Measurements from ENCODE around the gene FNDC3B. TPM values are rescaled to one million over a fixed set of nuclear protein-coding genes. Genes with fewer than 3 reads are reported as not detected.

Gene FNDC3B
- total RNA-seq, 1 donor from 2014 or later = 153 TPM

GRCh38 chr3:172096881-172097420, 57.6 kb downstream of the FNDC3B start:
- H3K4me1 ChIP-seq = peaks cover 72% of the 10 kb centered on the region
- H3K27ac ChIP-seq = peak overlapping the region; percentile 34
- TF ChIP-seq CTCF (IDR thresholded peaks at IDR 0.05) = no peak
- ATAC-seq (peak; percentile 72 to 84), DNase-seq (no peak)
- H3K9me3 ChIP-seq = no peaks in the 10 kb centered on the region
- intact Hi-C loops (cut with DNase I) = no loop called here
- H3K27me3 ChIP-seq (ENCODE audit: low read depth) = no peaks in the 10 kb centered on the region
- H3K36me3 ChIP-seq = no peaks in the 10 kb centered on the region
- H3K4me3 ChIP-seq = no peak overlapping the region

- intact Hi-C loops (cut with DNase I) = no loop called here
- no peak for ATAC-seq
- Histone ChIP-seq H3K4me1 (peaks cover 78% of the 10 kb centered on the region), H3K4me3 (no peak overlapping the region), H3K27ac (peak overlapping the region; percentile 34), H3K36me3 (no peaks in the 10 kb centered on the region), H3K9me3 (no peaks in the 10 kb centered on the region), H3K27me3 (ENCODE audit: low read depth) (no peaks in the 10 kb centered on the region)
- TF ChIP-seq CTCF (IDR thresholded peaks at IDR 0.05) = no peak
- DNase-seq = no peak
These were observed 58.2 kb downstream of the FNDC3B start for GRCh38 chr3:172097585-172097984.

- TF ChIP-seq CTCF (IDR thresholded peaks at IDR 0.05) = no peak
- Histone ChIP-seq H3K4me1 (peaks cover 91% of the 10 kb centered on the region), H3K36me3 (no peaks in the 10 kb centered on the region), H3K27me3 (ENCODE audit: low read depth) (no peaks in the 10 kb centered on the region), H3K4me3 (no peak overlapping the region), H3K9me3 (no peaks in the 10 kb centered on the region), H3K27ac (no peak overlapping the region)
- ATAC-seq = peak; percentile 40 to 49
- DNase-seq = no peak
- intact Hi-C loops (cut with DNase I) = no loop called here
These were observed 59.5 kb downstream of the FNDC3B start for GRCh38 chr3:172098698-172099494.

- Histone ChIP-seq H3K4me3 (no peak overlapping the region), H3K27ac (no peak overlapping the region), H3K27me3 (ENCODE audit: low read depth) (no peaks in the 10 kb centered on the region), H3K9me3 (no peaks in the 10 kb centered on the region), H3K4me1 (peaks cover 97% of the 10 kb centered on the region), H3K36me3 (no peaks in the 10 kb centered on the region)
- DNase-seq (no peak), ATAC-seq (no peak)
- TF ChIP-seq CTCF (IDR thresholded peaks at IDR 0.05) = no peak
- intact Hi-C loops (cut with DNase I) = no loop called here
These were observed 60.1 kb downstream of the FNDC3B start for GRCh38 chr3:172099495-172099808.

- no peak for TF ChIP-seq CTCF (IDR thresholded peaks at IDR 0.05)
- no peak overlapping the region for H3K27ac ChIP-seq
- peaks cover 97% of the 10 kb centered on the region for H3K4me1 ChIP-seq
- ATAC-seq (no peak), DNase-seq (no peak)
- no peaks in the 10 kb centered on the region for H3K9me3 ChIP-seq
- H3K27me3 ChIP-seq (ENCODE audit: low read depth) = no peaks in the 10 kb centered on the region
- no peaks in the 10 kb centered on the region for H3K36me3 ChIP-seq
- intact Hi-C loops (cut with DNase I) = loop anchor here (5.0 kb wide), 1 partner anchor 33 kb away; no protein-coding TSS in a partner anchor
- no peak overlapping the region for H3K4me3 ChIP-seq
These were observed 61.1 kb downstream of the FNDC3B start for GRCh38 chr3:172100482-172100881.
